Activated T-helper 1 cell treated with anti-CD3 and anti-CD28 coated beads, Interleukin-12 subunit alpha, Interleukin-12 subunit beta, Interleukin-2, Interleukin-4 antibody, amounts not matched to agents 30 ng/mL and 10 ng/mL and 1 ng/mL, durations not matched to agents 14 hours and 24 hours and 36 hours (primary cell): ENCODE measurements around the gene MPP1. TPM values are rescaled to one million over a fixed set of nuclear protein-coding genes. Genes with fewer than 3 reads are reported as not detected.

Experiments
- DNase-seq: peaks from one replicate; pipeline ENCODE4 v3.0.0; 2021; ENCODE audit warnings: low spot score
- H3K27ac Mint-ChIP-seq: one replicate; pipeline ENCODE4 v1.8.0; 2021; ENCODE audit warnings: mild to moderate bottlenecking, mixed read lengths
- H3K27me3 Mint-ChIP-seq: one replicate; pipeline ENCODE4 v1.8.0; 2022; ENCODE audit warnings: mild to moderate bottlenecking, moderate library complexity, mixed read lengths; ENCODE audit not compliant: insufficient read depth
- H3K36me3 Mint-ChIP-seq: one replicate; pipeline ENCODE4 v1.8.0; 2021; ENCODE audit warnings: low read depth, mixed read lengths
- H3K4me1 Mint-ChIP-seq: one replicate; pipeline ENCODE4 v1.8.0; 2021; ENCODE audit warnings: low read depth, mixed read lengths
- H3K4me3 Mint-ChIP-seq: one replicate; pipeline ENCODE4 v1.8.0; 2021; ENCODE audit warnings: mild to moderate bottlenecking, moderate library complexity, mixed read lengths
- H3K9me3 Mint-ChIP-seq: one replicate; pipeline ENCODE4 v1.8.0; 2021; ENCODE audit warnings: mixed read lengths
- intact Hi-C: fragments of 100-400 bp; cut with micrococcal nuclease; formaldehyde crosslinking; loops from one replicate; pipeline ENCODE4 v1.15.1; 2024
- total RNA-seq: library from RNA; stranded (reverse); gene quantifications from 2 replicates; pipeline ENCODE4 v1.2.3, GENCODE V29; 2022

MPP1 gene
- total RNA-seq, 1 donor from 2014 or later: 28.7 TPM

- no peaks in the 10 kb centered on the region for H3K9me3 Mint-ChIP-seq
- peaks cover 52% of the 10 kb centered on the region for H3K4me1 Mint-ChIP-seq
- no peak for DNase-seq
- intact Hi-C loops: loop anchor here (5.0 kb wide), 2 partner anchors 87 to 223 kb away; partner anchors contain the start of gene FUNDC2
- no peaks in the 10 kb centered on the region for H3K27me3 Mint-ChIP-seq
- H3K27ac Mint-ChIP-seq: peak overlapping the region; percentile 49
- peak overlapping the region; percentile 82 for H3K4me3 Mint-ChIP-seq
- H3K36me3 Mint-ChIP-seq: no peaks in the 10 kb centered on the region
Observed at GRCh38 chrX:154804261-154804956, 876 bp downstream of the MPP1 start.

- no peak for DNase-seq
- Mint-ChIP-seq H3K9me3 (no peaks in the 10 kb centered on the region), H3K27ac (peak overlapping the region; percentile 79), H3K4me1 (peaks cover 64% of the 10 kb centered on the region), H3K36me3 (peaks cover 3% of the 10 kb centered on the region), H3K4me3 (peak overlapping the region; percentile 33), H3K27me3 (no peaks in the 10 kb centered on the region)
- intact Hi-C loops: loop anchor here (1.0 to 5.0 kb wide), 3 partner anchors 27 to 224 kb away; partner anchors contain the start of gene FUNDC2
Observed at GRCh38 chrX:154802947-154803346, 2.3 kb downstream of the MPP1 start.

GRCh38 chrX:154800478-154801210, 4.6 kb downstream of the MPP1 start:
- peak overlapping the region; percentile 75 for H3K4me3 Mint-ChIP-seq
- intact Hi-C loops: loop anchor here (5.0 kb wide), 2 partner anchors 83 to 227 kb away; partner anchors contain the start of gene FUNDC2
- H3K27ac Mint-ChIP-seq: peak overlapping the region; percentile 98
- peaks cover 6% of the 10 kb centered on the region for H3K36me3 Mint-ChIP-seq
- H3K9me3 Mint-ChIP-seq: no peaks in the 10 kb centered on the region
- DNase-seq: no peak
- H3K4me1 Mint-ChIP-seq: peaks cover 78% of the 10 kb centered on the region
- H3K27me3 Mint-ChIP-seq: no peaks in the 10 kb centered on the region

GRCh38 chrX:154799556-154800348, 5.5 kb downstream of the MPP1 start:
- Mint-ChIP-seq H3K4me3 (peak overlapping the region; percentile 59), H3K9me3 (no peaks in the 10 kb centered on the region), H3K27me3 (no peaks in the 10 kb centered on the region), H3K4me1 (peaks cover 81% of the 10 kb centered on the region), H3K36me3 (peaks cover 6% of the 10 kb centered on the region), H3K27ac (peak overlapping the region; percentile 98)
- DNase-seq: no peak
- intact Hi-C loops: loop anchor here (2.0 to 5.0 kb wide), 3 partner anchors 37 to 228 kb away; partner anchors contain the start of genes DKC1 and FUNDC2

GRCh38 chrX:154797006-154797405, 8.3 kb downstream of the MPP1 start:
- Mint-ChIP-seq H3K27me3 (no peaks in the 10 kb centered on the region), H3K27ac (no peak overlapping the region), H3K4me3 (no peak overlapping the region), H3K36me3 (peaks cover 6% of the 10 kb centered on the region), H3K4me1 (peaks cover 54% of the 10 kb centered on the region), H3K9me3 (no peaks in the 10 kb centered on the region)
- DNase-seq: no peak
- intact Hi-C loops: no loop called here

GRCh38 chrX:154795016-154795415, 10.3 kb downstream of the MPP1 start:
- intact Hi-C loops: no loop called here
- DNase-seq: no peak
- no peaks in the 10 kb centered on the region for H3K27me3 Mint-ChIP-seq
- peaks cover 15% of the 10 kb centered on the region for H3K36me3 Mint-ChIP-seq
- no peak overlapping the region for H3K4me3 Mint-ChIP-seq
- H3K27ac Mint-ChIP-seq: peak overlapping the region; percentile 12
- H3K4me1 Mint-ChIP-seq: peaks cover 41% of the 10 kb centered on the region
- no peaks in the 10 kb centered on the region for H3K9me3 Mint-ChIP-seq

GRCh38 chrX:154793084-154793795, 12.0 kb downstream of the MPP1 start:
- no peak overlapping the region for H3K4me3 Mint-ChIP-seq
- no peaks in the 10 kb centered on the region for H3K9me3 Mint-ChIP-seq
- no peaks in the 10 kb centered on the region for H3K27me3 Mint-ChIP-seq
- intact Hi-C loops: no loop called here
- peaks cover 26% of the 10 kb centered on the region for H3K4me1 Mint-ChIP-seq
- H3K36me3 Mint-ChIP-seq: peaks cover 20% of the 10 kb centered on the region
- DNase-seq: no peak
- no peak overlapping the region for H3K27ac Mint-ChIP-seq

- no peak overlapping the region for H3K4me3 Mint-ChIP-seq
- peaks cover 22% of the 10 kb centered on the region for H3K36me3 Mint-ChIP-seq
- H3K9me3 Mint-ChIP-seq: no peaks in the 10 kb centered on the region
- no peak overlapping the region for H3K27ac Mint-ChIP-seq
- peaks cover 13% of the 10 kb centered on the region for H3K4me1 Mint-ChIP-seq
- H3K27me3 Mint-ChIP-seq: no peaks in the 10 kb centered on the region
- no peak for DNase-seq
- intact Hi-C loops: no loop called here
Observed at GRCh38 chrX:154791939-154792338, 13.3 kb downstream of the MPP1 start.

GRCh38 chrX:154791467-154791866, 13.8 kb downstream of the MPP1 start:
- intact Hi-C loops: no loop called here
- Mint-ChIP-seq H3K27me3 (no peaks in the 10 kb centered on the region), H3K4me3 (no peak overlapping the region), H3K9me3 (no peaks in the 10 kb centered on the region), H3K27ac (no peak overlapping the region), H3K36me3 (peaks cover 23% of the 10 kb centered on the region), H3K4me1 (peaks cover 8% of the 10 kb centered on the region)
- no peak for DNase-seq

- peaks cover 28% of the 10 kb centered on the region for H3K4me1 Mint-ChIP-seq
- no peaks in the 10 kb centered on the region for H3K27me3 Mint-ChIP-seq
- no peak overlapping the region for H3K27ac Mint-ChIP-seq
- no peak for DNase-seq
- H3K9me3 Mint-ChIP-seq: no peaks in the 10 kb centered on the region
- peaks cover 35% of the 10 kb centered on the region for H3K36me3 Mint-ChIP-seq
- no peak overlapping the region for H3K4me3 Mint-ChIP-seq
- intact Hi-C loops: no loop called here
Observed at GRCh38 chrX:154785716-154786115, 19.6 kb downstream of the MPP1 start.

GRCh38 chrX:154784149-154784995, 20.9 kb downstream of the MPP1 start:
- peak overlapping the region; percentile 46 for H3K27ac Mint-ChIP-seq
- H3K4me1 Mint-ChIP-seq: peaks cover 28% of the 10 kb centered on the region
- H3K27me3 Mint-ChIP-seq: no peaks in the 10 kb centered on the region
- H3K9me3 Mint-ChIP-seq: no peaks in the 10 kb centered on the region
- intact Hi-C loops: no loop called here
- DNase-seq: no peak
- H3K36me3 Mint-ChIP-seq: peaks cover 32% of the 10 kb centered on the region
- peak overlapping the region; percentile 16 for H3K4me3 Mint-ChIP-seq
